ENCODE data around the gene SLC22A31. TPM values are rescaled to one million over a fixed set of nuclear protein-coding genes. Genes with fewer than 3 reads are reported as not detected.
"Not testable (repeated sequence)": the region's sequence is repeated elsewhere in the genome, so short reads cannot be mapped to it uniquely, and the experiment has no call there.

The SLC22A31 gene
- under 1 TPM; 0.11 to 0.37 (median 0.24) TPM for polyA plus RNA-seq (ENCODE audit: insufficient read length in 3 of 3)

GRCh38 chr16:89200124-89200849 lies at the start of gene SLC22A31:
Gene SLC22A31, minus strand, starts transcription at chr16:89200537. Its CDS starts 36 bp downstream, at chr16:89200501.
- no peak for DNase-seq (ENCODE audit: low read depth in 3 of 3, low spot score in 2 of 3)

DNA sequence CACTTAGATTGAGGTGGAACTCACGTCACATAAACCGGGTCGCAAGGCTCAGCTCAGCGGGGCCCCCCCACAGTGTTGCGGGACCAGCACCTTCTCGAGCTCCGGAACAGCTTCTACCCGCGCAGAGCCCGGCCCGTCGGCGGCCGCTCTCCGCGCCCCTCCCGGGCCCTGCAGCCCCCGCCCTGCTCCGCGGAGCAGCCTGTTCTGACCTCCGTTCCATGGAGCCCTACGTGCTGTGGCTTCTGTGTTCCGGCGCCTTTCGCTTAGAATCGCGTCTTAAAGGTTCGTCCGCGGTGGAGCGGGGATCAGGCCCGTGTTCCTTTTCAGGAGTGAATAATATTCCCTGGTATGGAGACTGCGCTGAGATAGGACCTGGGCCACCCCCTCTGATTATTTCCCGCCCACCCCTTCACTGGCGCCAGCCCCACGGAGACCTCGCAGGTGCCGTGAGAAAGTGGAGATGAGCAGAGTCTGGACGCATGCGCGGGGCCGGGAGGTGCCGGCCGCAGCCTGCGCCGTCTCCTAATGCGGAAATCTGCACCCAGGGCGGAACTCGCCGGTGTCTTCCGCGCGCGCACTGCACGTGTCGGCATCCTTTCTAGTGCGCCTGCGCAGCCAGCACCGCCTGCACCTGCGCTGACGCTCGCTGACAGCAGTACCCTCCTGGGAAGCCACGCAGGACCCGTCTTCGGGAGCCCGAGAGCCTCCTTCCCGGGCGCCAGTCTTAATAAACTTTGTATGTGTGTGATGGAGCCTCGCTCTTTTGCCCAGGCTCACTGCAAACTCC lies 48.1 kb upstream of the SLC22A31 start:
- no peak for DNase-seq (ENCODE audit: low read depth in 3 of 3, low spot score in 2 of 3)

- not testable (repeated sequence) for DNase-seq (ENCODE audit: low read depth in 3 of 3, low spot score in 2 of 3)
These were observed 47.4 kb upstream of the SLC22A31 start for GRCh38 chr16:89247734-89248075.

DNA sequence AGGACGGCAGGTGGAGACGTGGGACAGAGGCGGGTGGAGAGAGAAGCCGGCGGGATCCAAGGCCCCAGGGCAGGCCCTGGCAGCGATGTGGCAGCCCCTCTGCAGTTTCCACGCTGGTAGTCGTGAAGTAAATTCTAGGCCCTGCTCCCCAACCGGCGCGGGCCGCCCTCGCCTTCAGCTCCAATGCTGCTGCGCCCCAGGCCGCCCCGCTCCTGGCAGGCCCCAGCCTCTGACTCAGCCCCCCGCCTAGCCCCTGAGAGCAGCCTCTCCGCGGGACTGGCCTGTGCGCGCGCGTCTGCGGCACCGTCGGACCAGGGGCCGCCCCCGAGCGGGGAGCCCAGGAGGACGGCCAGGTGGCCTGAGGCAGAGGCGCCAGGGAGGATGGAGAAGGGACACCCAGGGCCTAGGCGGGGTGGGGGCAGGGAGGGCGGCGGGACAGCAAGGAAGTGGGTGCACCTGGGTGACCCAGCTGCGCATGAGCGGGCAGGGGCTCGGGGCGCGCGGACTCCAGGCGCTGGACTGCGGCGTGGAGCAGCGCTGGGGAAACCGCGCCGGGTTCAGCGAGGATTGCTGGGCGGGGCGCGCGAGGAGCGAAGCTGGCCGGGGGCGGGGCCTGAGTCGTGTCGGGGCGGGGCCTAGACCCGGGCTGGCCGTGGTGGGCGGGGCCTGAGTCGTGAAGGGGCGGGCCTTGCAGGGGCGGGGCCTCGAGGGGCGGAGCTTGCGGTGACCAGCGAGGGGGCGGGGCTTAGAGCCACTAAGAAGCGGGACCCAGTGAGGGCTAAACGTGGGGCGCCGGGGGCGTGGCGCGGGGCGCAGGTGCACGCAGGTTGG lies 46.8 kb upstream of the SLC22A31 start:
- DNase-seq (ENCODE audit: low read depth in 3 of 3, low spot score in 2 of 3) = peak in 1 of 3 donors; percentile 42

- no peak for DNase-seq (ENCODE audit: low read depth in 3 of 3, low spot score in 2 of 3)
These were observed 46.1 kb upstream of the SLC22A31 start for GRCh38 chr16:89246383-89246902.

DNA sequence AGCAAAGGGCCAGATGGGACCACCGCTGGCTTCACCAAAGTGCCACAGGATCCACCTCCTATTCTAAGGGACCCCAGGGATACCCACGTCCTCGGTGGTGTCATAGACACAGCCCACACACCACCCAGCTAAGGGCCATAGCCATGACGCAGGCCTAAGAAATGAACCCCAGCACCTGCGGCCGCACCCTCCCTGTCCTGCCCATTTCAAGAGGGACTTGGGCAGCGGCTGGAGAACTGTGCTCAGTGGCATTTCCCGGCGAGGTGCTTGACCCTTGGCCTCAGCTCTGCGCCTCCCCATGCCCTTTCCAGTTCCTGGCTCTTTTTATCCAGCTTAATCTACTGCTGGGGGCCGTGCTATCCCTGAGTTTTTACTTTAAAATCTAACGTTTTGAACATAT lies 44.4 kb upstream of the SLC22A31 start:
- DNase-seq (ENCODE audit: low read depth in 3 of 3, low spot score in 2 of 3) = no peak

- not testable (repeated sequence) for DNase-seq (ENCODE audit: low read depth in 3 of 3, low spot score in 2 of 3)
These were observed 43.9 kb upstream of the SLC22A31 start for GRCh38 chr16:89244264-89244663.

DNA sequence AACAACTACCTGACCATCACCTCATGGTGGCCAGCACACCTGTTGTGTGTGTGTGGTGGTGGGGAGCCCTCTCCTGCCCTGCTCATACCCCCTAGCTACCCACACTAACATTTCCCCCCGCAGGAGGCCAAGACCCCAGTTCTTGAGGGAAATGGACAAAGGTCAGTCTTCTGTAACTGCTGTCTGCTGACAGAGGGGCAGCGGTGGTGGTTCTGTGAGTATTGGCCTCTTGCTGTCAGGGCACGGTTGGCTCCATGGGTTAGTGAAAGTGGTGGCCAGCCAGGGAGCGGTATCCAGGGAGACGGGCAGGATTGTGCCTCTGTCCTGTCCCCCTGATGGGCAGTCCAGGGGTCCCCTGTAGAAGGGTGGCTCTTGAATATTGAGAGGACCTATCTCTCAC lies 43.3 kb upstream of the SLC22A31 start:
- DNase-seq (ENCODE audit: low read depth in 3 of 3, low spot score in 2 of 3) = no peak

DNA sequence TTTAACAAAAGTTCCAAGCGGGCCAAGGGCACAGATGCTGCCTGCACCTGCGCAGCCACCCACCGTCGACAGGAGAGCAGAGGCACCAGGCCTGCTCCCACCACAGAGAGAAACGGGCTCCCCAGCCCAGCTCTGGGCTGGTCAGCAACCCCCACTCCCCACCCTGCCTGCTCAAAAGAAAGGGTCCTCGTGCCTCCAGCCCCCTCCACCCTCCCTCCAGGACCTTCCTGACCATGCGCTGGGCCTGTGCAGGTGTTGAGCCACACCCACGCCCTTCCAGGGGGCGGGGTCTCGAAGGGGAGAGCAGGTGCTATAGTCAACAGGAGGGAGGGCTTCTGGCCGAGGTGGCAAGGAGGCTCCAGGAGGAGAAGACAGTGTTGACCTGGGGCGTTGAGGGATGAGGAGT lies 42.5 kb upstream of the SLC22A31 start:
- DNase-seq (ENCODE audit: low read depth in 3 of 3, low spot score in 2 of 3) = no peak

DNA sequence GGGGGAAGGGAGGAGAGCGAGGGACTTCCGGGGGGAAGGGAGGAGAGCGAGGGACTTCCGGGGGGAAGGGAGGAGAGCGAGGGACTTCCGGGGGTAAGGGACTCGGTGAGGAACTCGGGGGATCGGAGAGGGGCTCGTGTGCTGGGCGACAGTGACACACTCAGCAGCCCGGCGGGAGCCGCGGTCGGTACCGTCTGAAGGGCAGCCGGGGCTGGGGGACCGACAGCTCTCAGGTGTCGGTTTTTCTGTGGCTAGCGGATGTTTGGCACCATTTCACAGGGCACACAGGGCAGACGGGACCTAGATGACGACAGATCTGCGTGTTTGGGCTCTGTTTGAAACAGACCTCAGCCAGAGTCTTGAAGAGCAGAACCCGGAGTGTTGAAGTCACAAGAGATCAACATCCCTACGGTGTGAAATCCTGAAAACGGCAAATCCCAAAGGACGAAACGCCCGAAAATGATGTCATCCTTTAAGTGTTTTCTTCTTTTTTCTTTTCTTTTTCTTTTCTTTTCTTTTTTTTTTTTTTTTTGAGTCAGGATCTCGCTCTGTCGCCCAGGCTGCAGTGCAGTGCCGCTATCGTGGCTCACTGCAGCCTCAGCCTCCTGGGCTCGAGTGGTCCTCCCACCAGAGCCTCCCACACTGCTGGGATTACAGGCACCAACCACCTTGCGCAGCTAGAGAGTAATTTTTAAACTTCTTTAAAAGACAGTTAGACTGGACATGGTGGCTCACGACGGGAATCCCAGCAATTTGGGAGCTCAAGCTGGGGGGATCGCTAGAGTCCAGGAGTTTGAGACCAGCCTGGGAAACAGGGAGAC lies 41.1 kb upstream of the SLC22A31 start:
- DNase-seq (ENCODE audit: low read depth in 3 of 3, low spot score in 2 of 3) = no peak

DNA sequence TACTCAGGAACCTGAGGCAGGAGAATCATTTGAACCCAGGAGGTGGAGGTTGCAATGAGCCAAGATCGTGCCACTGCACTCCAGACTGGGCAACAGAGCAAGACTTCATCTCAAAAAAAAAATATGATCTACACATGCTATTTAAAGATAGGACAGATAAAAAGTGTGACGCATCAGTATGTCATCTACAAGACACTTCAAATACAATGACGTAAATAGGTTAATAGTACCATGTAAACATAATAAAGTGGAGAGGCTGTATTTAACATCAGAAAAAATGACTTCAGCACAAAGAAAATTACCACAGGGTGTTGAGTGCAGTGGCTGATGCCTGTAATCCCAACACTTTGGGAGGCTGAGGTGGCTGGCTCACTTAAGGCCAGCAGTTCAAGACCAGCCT lies 37.4 kb upstream of the SLC22A31 start:
- no peak for DNase-seq (ENCODE audit: low read depth in 3 of 3, low spot score in 2 of 3)

- no peak for DNase-seq (ENCODE audit: low read depth in 3 of 3, low spot score in 2 of 3)
These were observed 33.5 kb upstream of the SLC22A31 start for GRCh38 chr16:89233678-89234490.

DNA sequence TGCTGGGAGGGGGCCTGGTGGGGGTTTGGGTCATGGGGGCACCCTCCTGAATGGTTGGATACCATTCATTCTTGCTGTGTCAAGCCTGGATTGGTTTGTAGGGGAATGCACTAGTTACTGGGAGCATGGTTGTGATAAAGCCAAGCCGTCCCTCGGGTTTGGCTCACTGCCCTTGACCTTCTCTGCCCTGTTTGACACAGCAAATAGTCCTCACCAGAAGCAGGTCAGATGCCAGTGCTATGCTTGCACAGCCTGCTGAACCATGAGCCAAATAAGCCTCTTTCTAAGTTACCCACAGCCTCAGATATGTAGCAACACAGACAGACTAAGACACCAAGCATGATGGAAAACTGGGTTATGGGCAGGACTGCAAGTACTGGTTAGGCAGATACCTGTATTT lies 31.8 kb upstream of the SLC22A31 start:
- no peak for DNase-seq (ENCODE audit: low read depth in 3 of 3, low spot score in 2 of 3)

- DNase-seq (ENCODE audit: low read depth in 3 of 3, low spot score in 2 of 3) = no peak
These were observed 29.9 kb upstream of the SLC22A31 start for GRCh38 chr16:89230255-89230654.

DNA sequence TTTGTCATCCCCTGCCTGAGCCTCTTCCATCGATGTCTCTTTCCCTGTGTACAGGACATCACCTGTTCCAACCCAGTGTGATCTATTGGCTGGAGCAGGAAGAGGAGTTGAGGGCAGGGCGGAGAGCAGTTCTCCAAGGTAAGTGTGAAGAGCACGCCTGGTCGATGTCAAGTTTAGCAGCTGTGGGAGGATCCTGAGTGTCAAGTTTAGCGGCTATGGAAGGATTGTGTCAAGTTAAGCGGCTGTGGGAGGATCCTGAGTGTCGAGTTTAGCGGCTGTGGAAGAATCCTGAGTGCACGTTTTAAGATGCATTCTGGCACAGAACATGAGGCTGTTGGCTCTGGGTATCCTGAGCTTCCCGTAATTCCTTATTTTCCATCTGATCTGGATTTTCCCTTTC lies 24.3 kb upstream of the SLC22A31 start:
- DNase-seq (ENCODE audit: low read depth in 3 of 3, low spot score in 2 of 3) = no peak

DNA sequence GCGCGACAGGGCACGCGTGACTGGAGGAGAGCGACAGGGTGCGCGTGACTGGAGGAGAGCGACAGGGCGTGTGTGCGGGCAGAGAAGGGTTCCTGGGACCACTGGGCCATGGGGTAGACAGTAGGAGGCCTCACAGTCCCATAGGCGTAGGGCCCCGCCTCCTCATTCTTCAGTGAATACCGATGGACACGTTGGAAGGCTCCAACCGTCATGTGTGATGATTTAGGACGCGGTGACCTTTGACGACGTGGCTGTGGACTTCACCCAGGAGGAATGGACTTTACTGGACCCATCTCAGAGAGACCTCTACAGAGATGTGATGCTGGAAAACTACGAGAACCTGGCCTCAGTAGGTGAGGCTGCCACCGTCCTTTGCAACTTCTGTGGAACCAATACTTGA lies 22.6 kb upstream of the SLC22A31 start:
- no peak for DNase-seq (ENCODE audit: low read depth in 3 of 3, low spot score in 2 of 3)

GRCh38 chr16:89221604-89222003 lies 21.3 kb upstream of the SLC22A31 start:
- DNase-seq (ENCODE audit: low read depth in 3 of 3, low spot score in 2 of 3) = no peak

GRCh38 chr16:89219365-89219764 lies 19.0 kb upstream of the SLC22A31 start:
- DNase-seq (ENCODE audit: low read depth in 3 of 3, low spot score in 2 of 3) = no peak

All from right renal cortex interstitium (tissue), 3 donors.